HepG2 (cell line): ENCODE measurements around the gene PARN. TPM values are rescaled to one million over a fixed set of nuclear protein-coding genes. Genes with fewer than 3 reads are reported as not detected.

Source experiments
- ATF1 ChIP-seq: IDR thresholded peaks from 2 replicates; pipeline ENCODE4 v1.6.1; 2016; ENCODE audit warnings: mild to moderate bottlenecking, control low read depth
- FOSL1 ChIP-seq: sonication (generic); formaldehyde crosslinking; IDR thresholded peaks from 2 replicates; pipeline ENCODE4 v1.9.0; 2021; ENCODE audit warnings: missing genetic modification reagents, borderline replicate concordance
- HOXA3 ChIP-seq: sonication (generic); formaldehyde crosslinking; IDR thresholded peaks from 2 replicates; pipeline ENCODE4 v1.5.0; 2020; ENCODE audit warnings: missing genetic modification reagents
- JARID2 ChIP-seq: sonication (generic); formaldehyde crosslinking; IDR thresholded peaks from 2 replicates; pipeline ENCODE4 v1.8.1; 2023; ENCODE audit warnings: missing genetic modification reagents, inconsistent platforms; ENCODE audit not compliant: insufficient replicate concordance
- JUND ChIP-seq: sonication (generic); formaldehyde crosslinking; IDR thresholded peaks from 2 replicates; pipeline ENCODE4 v1.8.0; 2022; ENCODE audit warnings: mild to moderate bottlenecking, missing genetic modification reagents
- KLF11 ChIP-seq: IDR thresholded peaks from 2 replicates; pipeline ENCODE4 v1.6.1; 2016; ENCODE audit warnings: missing compliant biosample characterization
- NR0B2 ChIP-seq: sonication (generic); formaldehyde crosslinking; IDR thresholded peaks from 2 replicates; pipeline ENCODE4 v1.4.0; 2020; ENCODE audit warnings: mild to moderate bottlenecking, missing genetic modification reagents
- PBX3 ChIP-seq: sonication (generic); formaldehyde crosslinking; IDR thresholded peaks from 2 replicates; pipeline ENCODE4 v1.8.1; 2023; ENCODE audit warnings: missing genetic modification reagents, inconsistent platforms, borderline replicate concordance
- THAP8 ChIP-seq: sonication (generic); formaldehyde crosslinking; IDR thresholded peaks from 2 replicates; pipeline ENCODE4 v1.5.1; 2020; ENCODE audit warnings: missing genetic modification reagents, mild to moderate bottlenecking, borderline replicate concordance
- ZFP91 ChIP-seq: sonication (generic); formaldehyde crosslinking; IDR thresholded peaks from 2 replicates; pipeline ENCODE4 v1.9.0; 2022; ENCODE audit warnings: missing genetic modification reagents, mild to moderate bottlenecking, borderline replicate concordance
- ZNF343 ChIP-seq: sonication (generic); formaldehyde crosslinking; IDR thresholded peaks from 2 replicates; pipeline ENCODE4 v1.4.0; 2020; ENCODE audit warnings: mild to moderate bottlenecking, missing genetic modification reagents
- ZNF414 ChIP-seq: sonication (generic); formaldehyde crosslinking; IDR thresholded peaks from 2 replicates; pipeline ENCODE4 v1.5.0; 2020; ENCODE audit warnings: missing genetic modification reagents
- ZNF660 ChIP-seq: sonication (generic); formaldehyde crosslinking; IDR thresholded peaks from 2 replicates; pipeline ENCODE4 v1.5.1; 2020; ENCODE audit warnings: mild to moderate bottlenecking, low read depth, missing genetic modification reagents, borderline replicate concordance
- ZNF749 ChIP-seq: sonication (generic); formaldehyde crosslinking; IDR thresholded peaks from 2 replicates; pipeline ENCODE4 v1.8.0; 2022; ENCODE audit warnings: mild to moderate bottlenecking, missing genetic modification reagents, moderate library complexity, borderline replicate concordance
- ZNF792 ChIP-seq: IDR thresholded peaks from 2 replicates; pipeline ENCODE4 v1.6.1; 2016
- polyA plus RNA-seq, 8 experiments: library from polyadenylated mRNA; depleted of rRNA in 3 of 8; stranded (reverse) in 7 of 8; unstranded in 1 of 8; fragments of >200 nt; fragmentation: Illumina TruSeq in 4 of 8; extraction: Trizol in 4 of 8; gene quantifications; 2 replicates each; pipeline versions ENCODE4 v1.2.1 to v1.2.3, GENCODE V29; 2011 to 2016; ENCODE audit warnings: low read depth in 4 of 8, missing spikeins in 1 of 8, mixed read lengths in 1 of 8; ENCODE audit not compliant: insufficient read depth in 1 of 8
- total RNA-seq, 5 experiments: library from RNA; depleted of rRNA; stranded (reverse); fragments of >200 nt; fragmentation: Illumina TruSeq; extraction: Trizol; gene quantifications; 2 replicates each; pipeline ENCODE4 v1.2.3, GENCODE V29; 2016; ENCODE audit warnings: low read depth in 1 of 5
- TF ChIP-seq, protein P1 (sequence below), 2 experiments: sonication (generic) in 1 of 2; formaldehyde crosslinking in 1 of 2; IDR thresholded peaks; 2 replicates each; pipeline versions ENCODE4 v1.6.1 to v1.9.0; 2014 to 2022; ENCODE audit warnings: antibody characterized with exemption in 1 of 2, borderline replicate concordance in 1 of 2, inconsistent platforms in 1 of 2, low read depth in 1 of 2, missing genetic modification reagents in 1 of 2

PARN gene
- total and polyA plus RNA-seq, 2 of the 13 experiments (the other 11 are each of a cell fraction or from before 2014, with no cell fraction given): 13.3 to 47.6 TPM

DNA sequence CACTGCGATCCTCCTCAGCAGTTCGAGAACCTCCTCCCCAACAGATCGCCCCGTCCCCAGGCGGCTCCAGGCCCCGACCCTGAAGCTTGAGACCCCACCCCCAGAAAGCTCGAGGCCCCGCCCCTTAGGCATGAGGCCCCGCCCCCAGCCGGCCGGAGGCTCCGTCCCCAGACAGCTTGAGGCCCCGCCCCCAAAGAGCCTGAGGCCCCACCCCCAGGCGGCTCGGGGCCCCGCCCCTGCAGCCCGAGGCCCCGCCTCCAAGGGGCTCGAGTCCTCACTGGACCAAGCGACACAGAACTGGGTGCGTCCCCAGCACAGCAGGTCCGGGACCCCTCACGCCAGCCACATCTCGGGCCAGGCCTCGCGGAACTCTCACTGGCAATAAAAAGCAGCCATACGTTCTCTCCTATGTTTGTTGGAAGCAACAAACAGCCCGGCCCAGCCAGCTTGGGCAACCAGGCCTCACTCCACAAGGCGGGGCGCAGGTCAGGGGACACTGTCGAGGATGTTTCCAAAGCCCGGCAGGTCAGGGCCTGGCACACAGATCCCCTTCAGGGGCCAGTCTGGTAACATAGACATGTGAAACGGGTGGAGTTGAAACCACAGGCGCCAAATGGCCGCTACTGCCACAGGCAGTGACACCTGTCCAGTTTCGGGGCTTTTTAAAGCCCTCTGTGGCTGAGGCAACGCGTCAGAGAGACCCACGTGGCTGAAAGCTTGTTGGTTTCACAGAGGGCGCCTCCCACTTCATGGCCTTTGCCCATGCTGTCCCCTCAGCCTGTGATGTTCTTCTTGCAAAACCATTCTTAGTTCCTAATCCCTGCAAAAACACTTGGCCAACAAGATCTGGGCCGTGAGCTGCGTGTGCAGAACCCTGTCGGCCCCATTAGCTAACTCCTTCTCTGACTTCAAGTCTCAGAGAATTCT, 224.2 kb downstream of the PARN start (continued):
- TF ChIP-seq JUND (CRISPR knock-in tag): no peak
- peak; percentile 87; the same call in 1 of the 2 replicates for TF ChIP-seq THAP8 (CRISPR knock-in tag)
- peak; percentile 75; the same call in 1 of the 2 replicates for TF ChIP-seq HOXA3 (CRISPR knock-in tag)
- TF ChIP-seq ZNF414 (CRISPR knock-in tag): peak; percentile 62; the same call in 1 of the 2 replicates
- 0 out of 2 replicates have a peak, but pooled peaks have one; percentile 45 for TF ChIP-seq ZNF343
- TF ChIP-seq FOSL1 (CRISPR knock-in tag): no peak
- peak; percentile 70; the same call in 1 of the 2 replicates for TF ChIP-seq KLF11 (CRISPR knock-in tag)
- TF ChIP-seq ZNF792 (CRISPR knock-in tag): peak; percentile 35; the same call in 1 of the 2 replicates
- TF ChIP-seq PBX3: no peak
- TF ChIP-seq, protein P1, sequence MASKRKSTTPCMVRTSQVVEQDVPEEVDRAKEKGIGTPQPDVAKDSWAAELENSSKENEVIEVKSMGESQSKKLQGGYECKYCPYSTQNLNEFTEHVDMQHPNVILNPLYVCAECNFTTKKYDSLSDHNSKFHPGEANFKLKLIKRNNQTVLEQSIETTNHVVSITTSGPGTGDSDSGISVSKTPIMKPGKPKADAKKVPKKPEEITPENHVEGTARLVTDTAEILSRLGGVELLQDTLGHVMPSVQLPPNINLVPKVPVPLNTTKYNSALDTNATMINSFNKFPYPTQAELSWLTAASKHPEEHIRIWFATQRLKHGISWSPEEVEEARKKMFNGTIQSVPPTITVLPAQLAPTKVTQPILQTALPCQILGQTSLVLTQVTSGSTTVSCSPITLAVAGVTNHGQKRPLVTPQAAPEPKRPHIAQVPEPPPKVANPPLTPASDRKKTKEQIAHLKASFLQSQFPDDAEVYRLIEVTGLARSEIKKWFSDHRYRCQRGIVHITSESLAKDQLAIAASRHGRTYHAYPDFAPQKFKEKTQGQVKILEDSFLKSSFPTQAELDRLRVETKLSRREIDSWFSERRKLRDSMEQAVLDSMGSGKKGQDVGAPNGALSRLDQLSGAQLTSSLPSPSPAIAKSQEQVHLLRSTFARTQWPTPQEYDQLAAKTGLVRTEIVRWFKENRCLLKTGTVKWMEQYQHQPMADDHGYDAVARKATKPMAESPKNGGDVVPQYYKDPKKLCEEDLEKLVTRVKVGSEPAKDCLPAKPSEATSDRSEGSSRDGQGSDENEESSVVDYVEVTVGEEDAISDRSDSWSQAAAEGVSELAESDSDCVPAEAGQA (IDR thresholded peaks at IDR 0.05; ENCODE audit: low read depth): no peak
- TF ChIP-seq, protein P1 (CRISPR knock-in tag; IDR thresholded peaks at IDR 0.05; ENCODE audit: borderline replicate concordance): peak; percentile 86; the same call in 1 of the 2 replicates
- no peak for TF ChIP-seq JARID2 (CRISPR knock-in tag)
- no peak for TF ChIP-seq ZNF660 (CRISPR knock-in tag)
- TF ChIP-seq ZFP91 (CRISPR knock-in tag): peak; percentile 94
- TF ChIP-seq NR0B2 (CRISPR knock-in tag): peak; percentile 94; the same call in 1 of the 2 replicates
- no peak for TF ChIP-seq ATF1
- no peak for TF ChIP-seq ZNF749 (CRISPR knock-in tag)
